NCI-H2196 (cell line): ENCODE results near the gene NR4A1.

ENCODE experiments used
- DNase-seq: peaks from one replicate; lab custom pipeline; 2025; ENCODE audit not compliant: unreplicated experiment; lab: John Stamatoyannopoulos, UW

The NR4A1 gene

GRCh38 chr12:52076811-52077210 is 25.6 kb downstream of the NR4A1 start:
- no peak for DNase-seq

- DNase-seq: no peak
Observed at GRCh38 chr12:52078276-52078675, 27.0 kb downstream of the NR4A1 start.

- no peak for DNase-seq
Observed at GRCh38 chr12:52079576-52080402, 28.5 kb downstream of the NR4A1 start, which contains the start of gene SMIM41. Gene SMIM41, plus strand, starts transcription at chr12:52079704. Its CDS starts 76 bp downstream, at chr12:52079780.

GRCh38 chr12:52080403-52081251 is 29.4 kb downstream of the NR4A1 start:
- no peak for DNase-seq

- DNase-seq: peak; percentile 80
Observed at GRCh38 chr12:52081263-52081733, 30.1 kb downstream of the NR4A1 start.

GRCh38 chr12:52082026-52082668 is 30.9 kb downstream of the NR4A1 start:
- DNase-seq: no peak

GRCh38 chr12:52082669-52082987 is 31.4 kb downstream of the NR4A1 start:
- DNase-seq: no peak

GRCh38 chr12:52082988-52083637 is 31.9 kb downstream of the NR4A1 start:
- DNase-seq: peak; percentile 70

GRCh38 chr12:52083638-52083996 is 32.4 kb downstream of the NR4A1 start:
- no peak for DNase-seq

GRCh38 chr12:52084491-52085231 is 33.4 kb downstream of the NR4A1 start:
- DNase-seq: no peak

GRCh38 chr12:52085682-52086180 is 34.5 kb downstream of the NR4A1 start:
- no peak for DNase-seq

- peak; percentile 41 for DNase-seq
Observed at GRCh38 chr12:52086366-52086765, 35.1 kb downstream of the NR4A1 start.

GRCh38 chr12:52086944-52087835 is 35.9 kb downstream of the NR4A1 start:
- no peak for DNase-seq

GRCh38 chr12:52087961-52088820 is 36.9 kb downstream of the NR4A1 start:
- DNase-seq: no peak

GRCh38 chr12:52089491-52089890 is 38.2 kb downstream of the NR4A1 start:
- no peak for DNase-seq

- DNase-seq: no peak
Observed at GRCh38 chr12:52090291-52090690, 39.0 kb downstream of the NR4A1 start.

GRCh38 chr12:52091061-52091460 is 39.8 kb downstream of the NR4A1 start:
- no peak for DNase-seq

GRCh38 chr12:52091869-52092268 is 40.6 kb downstream of the NR4A1 start:
- no peak for DNase-seq
